ENCODE data around the gene PIWIL4. TPM values are rescaled to one million over a fixed set of nuclear protein-coding genes. Genes with fewer than 3 reads are reported as not detected.
"Not testable (repeated sequence)": the region's sequence is repeated elsewhere in the genome, so short reads cannot be mapped to it uniquely, and the experiment has no call there.

Gene PIWIL4
- total and polyA plus RNA-seq, 7 donors = 0.30 to 1.7 (median 0.65) TPM

DNA sequence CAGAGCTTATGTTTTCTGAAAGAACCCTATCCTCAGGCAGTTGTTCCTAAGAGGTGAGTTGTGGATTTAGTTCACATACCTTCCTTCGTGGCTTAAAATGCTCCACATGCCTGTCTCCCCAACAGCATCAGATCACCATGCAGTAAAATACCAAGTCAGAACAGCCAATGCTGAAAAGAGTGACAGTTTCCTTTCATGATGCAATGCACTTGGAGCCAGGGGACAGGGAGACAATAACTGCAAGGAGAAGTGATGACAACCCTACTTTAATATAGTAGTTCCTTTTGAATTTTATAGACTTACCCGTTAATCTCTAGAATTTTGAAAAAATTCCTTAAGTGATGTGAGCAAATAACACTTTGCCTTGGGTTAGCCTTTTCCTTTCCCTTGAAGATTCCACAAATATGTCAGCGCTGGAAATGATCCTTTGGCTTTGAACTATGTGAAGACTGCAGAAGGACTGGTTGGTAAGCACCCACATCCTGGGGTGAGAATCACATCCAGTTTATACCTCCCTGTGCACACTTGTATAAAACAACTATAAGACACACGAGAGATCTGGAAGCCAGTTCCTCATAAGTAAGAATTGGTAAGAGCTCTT is 71.2 kb downstream of the PIWIL4 start:
- Histone ChIP-seq H3K4me1 (peaks cover 15% of the 10 kb centered on the region), H3K36me3 (ENCODE audit: insufficient read depth in 1 of 2, low read depth in 1 of 2) (no peaks in the 10 kb centered on the region), H3K27ac (peak overlapping the region; percentile 69), H3K27me3 (ENCODE audit: insufficient read depth in 3 of 3, low read length in 2 of 3) (no peaks in the 10 kb centered on the region), H3K4me3 (peak overlapping the region; percentile 16), H3K9me3 (no peaks in the 10 kb centered on the region)
- ATAC-seq (peak in 3 of 4 donors; percentile 58 to 70 (median 64)), DNase-seq (no peak)
- TF ChIP-seq, protein P1, sequence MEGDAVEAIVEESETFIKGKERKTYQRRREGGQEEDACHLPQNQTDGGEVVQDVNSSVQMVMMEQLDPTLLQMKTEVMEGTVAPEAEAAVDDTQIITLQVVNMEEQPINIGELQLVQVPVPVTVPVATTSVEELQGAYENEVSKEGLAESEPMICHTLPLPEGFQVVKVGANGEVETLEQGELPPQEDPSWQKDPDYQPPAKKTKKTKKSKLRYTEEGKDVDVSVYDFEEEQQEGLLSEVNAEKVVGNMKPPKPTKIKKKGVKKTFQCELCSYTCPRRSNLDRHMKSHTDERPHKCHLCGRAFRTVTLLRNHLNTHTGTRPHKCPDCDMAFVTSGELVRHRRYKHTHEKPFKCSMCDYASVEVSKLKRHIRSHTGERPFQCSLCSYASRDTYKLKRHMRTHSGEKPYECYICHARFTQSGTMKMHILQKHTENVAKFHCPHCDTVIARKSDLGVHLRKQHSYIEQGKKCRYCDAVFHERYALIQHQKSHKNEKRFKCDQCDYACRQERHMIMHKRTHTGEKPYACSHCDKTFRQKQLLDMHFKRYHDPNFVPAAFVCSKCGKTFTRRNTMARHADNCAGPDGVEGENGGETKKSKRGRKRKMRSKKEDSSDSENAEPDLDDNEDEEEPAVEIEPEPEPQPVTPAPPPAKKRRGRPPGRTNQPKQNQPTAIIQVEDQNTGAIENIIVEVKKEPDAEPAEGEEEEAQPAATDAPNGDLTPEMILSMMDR (IDR thresholded peaks at IDR 0.05) = no peak
- intact Hi-C loops (cut with DNase I) = no loop called here
- WGBS, 3 donors = 59 to 71% (median 60%) methylated on average over 4 of the region's 4 CpGs

DNA sequence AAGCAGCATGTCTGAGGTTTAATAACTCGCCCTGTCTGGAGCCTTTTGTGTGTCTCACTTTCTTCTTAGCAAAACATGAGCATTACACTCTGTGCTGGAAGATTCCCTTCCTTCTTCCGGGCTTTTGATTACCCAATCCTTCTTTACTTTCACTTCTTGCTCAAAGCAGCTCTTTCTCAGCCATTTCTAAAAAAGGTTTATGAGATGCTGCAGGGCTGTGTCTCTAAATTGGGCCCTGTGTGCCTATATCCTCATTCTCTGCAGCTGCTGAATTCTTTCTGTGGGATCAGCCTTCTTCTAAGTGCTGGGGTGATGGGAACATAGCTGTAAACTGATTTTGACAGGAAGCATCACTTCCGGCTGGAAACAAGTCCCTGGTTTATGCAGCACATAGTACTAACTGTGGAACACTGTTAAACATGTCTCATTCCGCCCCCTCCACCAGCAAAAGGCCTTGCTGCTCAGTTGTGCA is 71.8 kb downstream of the PIWIL4 start:
- TF ChIP-seq, protein P1 (IDR thresholded peaks at IDR 0.05) = no peak
- peak in 3 of 4 donors; percentile 14 to 68 (median 58) for ATAC-seq
- intact Hi-C loops (cut with DNase I) = no loop called here
- no peaks in the 10 kb centered on the region for H3K27me3 ChIP-seq (ENCODE audit: insufficient read depth in 3 of 3, low read length in 2 of 3)
- no peaks in the 10 kb centered on the region for H3K9me3 ChIP-seq
- peak overlapping the region; percentile 16 for H3K4me3 ChIP-seq
- 57 to 65% (median 59%) methylated on average over 4 of the region's 4 CpGs for WGBS, 3 donors
- no peak for DNase-seq
- no peaks in the 10 kb centered on the region for H3K36me3 ChIP-seq (ENCODE audit: insufficient read depth in 1 of 2, low read depth in 1 of 2)
- H3K4me1 ChIP-seq = peaks cover 15% of the 10 kb centered on the region
- peak overlapping the region; percentile 69 for H3K27ac ChIP-seq

DNA sequence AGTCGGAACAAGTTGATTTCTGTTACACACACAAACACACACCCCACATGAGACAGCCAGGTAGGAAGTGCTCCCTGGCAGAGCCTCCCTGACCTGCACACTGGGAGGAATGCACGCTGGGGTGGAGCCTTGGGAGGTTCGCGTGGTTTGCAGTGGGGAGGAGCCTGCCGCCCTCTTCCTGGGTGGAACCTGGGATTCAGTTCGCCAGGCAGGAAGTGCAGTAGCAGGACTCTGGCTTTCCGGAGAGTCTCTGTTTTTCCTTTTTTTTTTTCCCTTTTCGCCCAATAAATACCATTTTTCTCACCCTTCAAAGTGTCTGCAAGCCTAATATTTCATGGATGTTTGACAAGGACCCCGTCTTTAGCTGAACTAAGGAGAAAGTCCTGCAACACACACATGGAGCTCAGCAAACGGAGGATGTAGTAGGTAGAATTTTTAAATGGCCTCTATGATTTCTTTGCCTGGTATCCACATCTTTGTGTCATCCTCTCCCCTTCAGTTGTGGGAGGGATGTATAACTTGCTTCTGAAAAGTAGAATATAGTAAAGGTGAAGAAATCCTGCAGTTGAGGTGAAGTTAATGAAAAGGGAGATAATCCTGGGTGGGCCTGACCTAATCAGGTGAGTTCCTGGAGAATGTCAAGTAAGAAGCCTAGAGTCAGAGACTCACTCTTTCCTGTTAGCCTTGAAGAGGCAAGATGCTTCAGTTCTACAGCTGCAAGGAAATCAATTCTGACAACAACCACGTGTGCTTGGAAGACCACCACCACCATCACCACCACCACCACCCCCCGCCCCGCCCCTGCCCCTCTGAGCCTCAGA is 72.9 kb downstream of the PIWIL4 start:
- WGBS, 3 donors = 88 to 92% (median 90%) methylated on average over 13 of the region's 13 CpGs
- H3K27ac ChIP-seq = no peak overlapping the region
- ATAC-seq (no peak), DNase-seq (peak in 1 of 2 donors; percentile 53)
- no peaks in the 10 kb centered on the region for H3K36me3 ChIP-seq (ENCODE audit: insufficient read depth in 1 of 2, low read depth in 1 of 2)
- intact Hi-C loops (cut with DNase I) = no loop called here
- TF ChIP-seq, protein P1 (IDR thresholded peaks at IDR 0.05) = no peak
- no peaks in the 10 kb centered on the region for H3K9me3 ChIP-seq
- no peaks in the 10 kb centered on the region for H3K27me3 ChIP-seq (ENCODE audit: insufficient read depth in 3 of 3, low read length in 2 of 3)
- no peak overlapping the region for H3K4me3 ChIP-seq
- peaks cover 15% of the 10 kb centered on the region for H3K4me1 ChIP-seq

- no peaks in the 10 kb centered on the region for H3K36me3 ChIP-seq (ENCODE audit: insufficient read depth in 1 of 2, low read depth in 1 of 2)
- TF ChIP-seq, protein P1 (IDR thresholded peaks at IDR 0.05) = no peak
- H3K4me1 ChIP-seq = peaks cover 15% of the 10 kb centered on the region
- WGBS, 3 donors = 40 to 50% (median 41%) methylated on average over 8 of the region's 8 CpGs
- no peak overlapping the region for H3K27ac ChIP-seq
- peak; percentile 37 to 89 (median 44) for ATAC-seq
- DNase-seq = peak; percentile 27 to 60
- no peaks in the 10 kb centered on the region for H3K27me3 ChIP-seq (ENCODE audit: insufficient read depth in 3 of 3, low read length in 2 of 3)
- no peaks in the 10 kb centered on the region for H3K9me3 ChIP-seq
- no peak overlapping the region for H3K4me3 ChIP-seq
- intact Hi-C loops (cut with DNase I) = no loop called here
These were observed 74.1 kb downstream of the PIWIL4 start for GRCh38 chr11:94641167-94641761.

DNA sequence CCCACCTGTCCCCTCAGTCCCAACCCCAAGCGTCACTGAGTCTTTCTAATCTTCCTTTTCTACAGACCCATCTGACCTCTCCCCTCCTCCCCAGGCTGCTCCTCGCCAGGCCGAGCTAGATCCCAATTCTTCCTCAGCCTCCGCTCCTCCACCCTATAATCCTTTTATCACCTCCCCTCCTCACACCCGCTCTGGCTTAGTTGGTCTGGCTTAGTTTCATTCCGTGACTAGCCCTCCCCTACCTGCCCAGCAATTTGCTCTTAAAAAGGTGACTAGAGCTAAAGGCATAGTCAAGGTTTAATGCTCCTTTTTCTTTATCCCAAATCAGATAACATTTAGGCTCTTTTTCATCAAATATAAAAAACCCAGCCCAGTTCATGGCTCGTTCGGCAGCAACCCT is 76.0 kb downstream of the PIWIL4 start:
- H3K27ac ChIP-seq; H3K27me3 ChIP-seq (ENCODE audit: insufficient read depth in 3 of 3, low read length in 2 of 3); DNase-seq; H3K4me3 ChIP-seq; H3K9me3 ChIP-seq; intact Hi-C loops (cut with DNase I); H3K36me3 ChIP-seq (ENCODE audit: insufficient read depth in 1 of 2, low read depth in 1 of 2); ATAC-seq: not testable (repeated sequence)
- peaks cover 11% of the 10 kb centered on the region for H3K4me1 ChIP-seq
- 89 to 98% (median 94%) methylated on average over 4 to 5 of the region's 8 CpGs for WGBS, 3 donors
